Esophagus muscularis mucosa (tissue), 4 donors: Measurements from ENCODE around the gene TRAPPC2B. TPM values are rescaled to one million over a fixed set of nuclear protein-coding genes. Genes with fewer than 3 reads are reported as not detected.
"Not testable (repeated sequence)": the region's sequence is repeated elsewhere in the genome, so short reads cannot be mapped to it uniquely, and the experiment has no call there.

ENCODE experiments used
- DNase-seq: peaks from one replicate; pipeline ENCODE4 v3.0.0-alpha.2; 2017; ENCODE audit errors: extremely low spot score
- H3K27ac ChIP-seq, 4 donors: fragments of 200-600 bp; sonication (generic); replicated peaks in 1 of 4; 1 replicate in 3 of 4; 2 replicates in 1 of 4; pipeline ENCODE4 v1.5.1; 2016 to 2019; ENCODE audit warnings: mild to moderate bottlenecking in 1 of 4
- H3K27me3 ChIP-seq, 4 donors: fragments of 200-600 bp; sonication (generic); one replicate each; pipeline versions ENCODE4 v1.5.1 to v1.6.0; 2016 to 2019
- H3K36me3 ChIP-seq, 4 donors: fragments of 200-600 bp; sonication (generic); one replicate each; pipeline ENCODE4 v1.5.1; 2016 to 2019
- H3K4me1 ChIP-seq, 4 donors: fragments of 200-600 bp; sonication (generic); one replicate each; pipeline ENCODE4 v1.5.1; 2016 to 2019
- H3K4me3 ChIP-seq, 4 donors: fragments of 200-600 bp; sonication (generic); 1 replicate in 2 of 4; 2 replicates in 2 of 4; pipeline ENCODE4 v1.5.1; 2016 to 2019; ENCODE audit warnings: mild to moderate bottlenecking in 4 of 4, moderate library complexity in 1 of 4
- H3K9me3 ChIP-seq, 4 donors: fragments of 200-600 bp; sonication (generic); 1 replicate in 3 of 4; 2 replicates in 1 of 4; pipeline ENCODE4 v1.5.1; 2016 to 2019
- CTCF ChIP-seq, 3 experiments: fragments of 200-600 bp in 2 of 3; fragments of 450-650 bp in 1 of 3; sonication (generic) in 2 of 3; IDR thresholded peaks; one replicate each; pipeline ENCODE4 v1.5.1; 2017 to 2019; ENCODE audit warnings: antibody characterized with exemption in 3 of 3, mild to moderate bottlenecking in 2 of 3, moderate library complexity in 1 of 3
- EP300 ChIP-seq: sonication (generic); formaldehyde crosslinking; IDR thresholded peaks from one replicate; pipeline ENCODE4 v1.6.1; 2017; ENCODE audit warnings: antibody characterized with exemption
- POLR2A ChIP-seq: fragments of 450-650 bp; IDR thresholded peaks from one replicate; pipeline ENCODE4 v1.6.1; 2017; ENCODE audit warnings: antibody characterized with exemption, moderate library complexity, mild to moderate bottlenecking, low read depth
- POLR2AphosphoS5 ChIP-seq, 2 donors: sonication (generic); formaldehyde crosslinking; IDR thresholded peaks; one replicate each; pipeline ENCODE4 v1.6.1; 2017; ENCODE audit warnings: antibody characterized with exemption in 2 of 2
- WGBS: methylation state at CpG from one replicate; pipeline ENCODE4 v1.1.5; 2018; 5-methylcytosine and 5-hydroxymethylcytosine counted together
- intact Hi-C: fragments of 100-400 bp; cut with DNase I; formaldehyde crosslinking; loops from one replicate; pipeline ENCODE4 v1.15.1; 2023
- total RNA-seq, 4 donors: library from RNA; depleted of rRNA; stranded (reverse); fragments of >200 nt; gene quantifications; one replicate each; pipeline versions ENCODE4 v1.1.0 to v1.2.1, GENCODE V29; 2016

Gene TRAPPC2B
- total RNA-seq, 4 donors from 2014 or later = 12.9 to 29.5 (median 20.2) TPM

- Histone ChIP-seq H3K4me3 (no peak overlapping the region), H3K4me1 (no peaks in the 10 kb centered on the region), H3K27me3 (no peaks in the 10 kb centered on the region), H3K36me3 (peaks cover 15 to 73% (median 65%) of the 10 kb centered on the region in 4 donors), H3K27ac (no peak overlapping the region), H3K9me3 (peaks cover 0 to 26% (median 22%) of the 10 kb centered on the region in 4 donors)
- TF ChIP-seq EP300 (no peak), POLR2AphosphoS5 (IDR thresholded peaks at IDR 0.05) (no peak), CTCF (IDR thresholded peaks at IDR 0.05) (no peak), POLR2A (no peak)
- 95% methylated on average over 6 of the region's 6 CpGs for WGBS
- no peak for DNase-seq
- intact Hi-C loops = no loop called here
Observed at GRCh38 chr19:57374179-57374578, 10.8 kb downstream of the TRAPPC2B start.

- DNase-seq, H3K4me1 ChIP-seq, H3K4me3 ChIP-seq, H3K27ac ChIP-seq, H3K27me3 ChIP-seq, intact Hi-C loops: not testable (repeated sequence)
- WGBS = 100% methylated on average over 2 of the region's 2 CpGs
- H3K36me3 ChIP-seq = peaks cover 15 to 73% (median 65%) of the 10 kb centered on the region in 4 donors
- peaks cover 0 to 27% (median 22%) of the 10 kb centered on the region in 4 donors for H3K9me3 ChIP-seq
Observed at GRCh38 chr19:57374647-57375046, 11.3 kb downstream of the TRAPPC2B start.

GRCh38 chr19:57376151-57376550 is 12.8 kb downstream of the TRAPPC2B start:
- Histone ChIP-seq H3K36me3 (peaks cover 15 to 71% (median 62%) of the 10 kb centered on the region in 4 donors), H3K4me3 (no peak overlapping the region), H3K9me3 (peaks cover 0 to 27% (median 22%) of the 10 kb centered on the region in 4 donors), H3K4me1 (no peaks in the 10 kb centered on the region), H3K27me3 (no peaks in the 10 kb centered on the region), H3K27ac (no peak overlapping the region)
- no peak for DNase-seq
- intact Hi-C loops = no loop called here
- 97% methylated on average over 6 of the region's 6 CpGs for WGBS
- TF ChIP-seq POLR2AphosphoS5 (IDR thresholded peaks at IDR 0.05) (no peak), CTCF (IDR thresholded peaks at IDR 0.05) (no peak), POLR2A (no peak), EP300 (no peak)

- TF ChIP-seq POLR2A (no peak), EP300 (no peak), POLR2AphosphoS5 (IDR thresholded peaks at IDR 0.05) (no peak), CTCF (IDR thresholded peaks at IDR 0.05) (no peak)
- peaks cover 8 to 58% (median 47%) of the 10 kb centered on the region in 4 donors for H3K36me3 ChIP-seq
- no peaks in the 10 kb centered on the region for H3K27me3 ChIP-seq
- DNase-seq = no peak
- intact Hi-C loops = no loop called here
- 97% methylated on average over 3 of the region's 3 CpGs for whole genome bisulfite sequencing
- H3K4me1 ChIP-seq = no peaks in the 10 kb centered on the region
- no peak overlapping the region for H3K4me3 ChIP-seq
- peaks cover 0 to 27% (median 22%) of the 10 kb centered on the region in 4 donors for H3K9me3 ChIP-seq
- no peak overlapping the region for H3K27ac ChIP-seq
Observed at GRCh38 chr19:57377498-57378146, 14.3 kb downstream of the TRAPPC2B start.

GRCh38 chr19:57380923-57381322 is 17.6 kb downstream of the TRAPPC2B start:
- Histone ChIP-seq H3K27me3 (no peaks in the 10 kb centered on the region), H3K9me3 (peaks cover 0 to 27% (median 20%) of the 10 kb centered on the region in 4 donors), H3K27ac (no peak overlapping the region), H3K4me1 (no peaks in the 10 kb centered on the region), H3K36me3 (peaks cover 0 to 31% (median 21%) of the 10 kb centered on the region in 4 donors), H3K4me3 (no peak overlapping the region)
- TF ChIP-seq POLR2A = no peak
- TF ChIP-seq CTCF (IDR thresholded peaks at IDR 0.05) = no peak
- no peak for TF ChIP-seq POLR2AphosphoS5 (IDR thresholded peaks at IDR 0.05)
- TF ChIP-seq EP300 = no peak
- intact Hi-C loops = no loop called here
- DNase-seq = no peak
